Activated CD4-positive, alpha-beta memory T cell treated with anti-CD3 and anti-CD28 coated beads, Interleukin-2, amount 10 ng/mL, durations not matched to agents 7 days and 5 days (primary cell): ENCODE results near the gene UBALD2. TPM values are rescaled to one million over a fixed set of nuclear protein-coding genes. Genes with fewer than 3 reads are reported as not detected.
"Not testable (repeated sequence)": the region's sequence is repeated elsewhere in the genome, so short reads cannot be mapped to it uniquely, and the experiment has no call there.

ENCODE experiments used
- CTCF ChIA-PET: fragments of 350-600 bp; sonication (Branson Sonifier 250); formaldehyde crosslinking; loops from one replicate; lab custom pipeline; 2021; ENCODE audit warnings: antibody characterized with exemption, inconsistent platforms; lab: Charles Lee
- POLR2A ChIA-PET: fragments of 350-600 bp; sonication (Branson Sonifier 250); formaldehyde crosslinking; loops from one replicate; lab custom pipeline; 2021; ENCODE audit warnings: antibody characterized with exemption; lab: Charles Lee
- DNase-seq: peaks from one replicate; pipeline ENCODE4 v3.0.0-alpha.2; 2020
- H3K27ac Mint-ChIP-seq: one replicate; pipeline ENCODE4 v1.8.0; 2021; ENCODE audit warnings: mild to moderate bottlenecking, mixed read lengths
- H3K27me3 Mint-ChIP-seq: one replicate; pipeline ENCODE4 v1.8.0; 2021; ENCODE audit warnings: mixed read lengths
- H3K36me3 Mint-ChIP-seq: one replicate; pipeline ENCODE4 v1.8.0; 2021; ENCODE audit warnings: low read depth, mixed read lengths
- H3K4me1 Mint-ChIP-seq: one replicate; pipeline ENCODE4 v1.8.0; 2021; ENCODE audit warnings: mixed read lengths
- H3K4me3 Mint-ChIP-seq: one replicate; pipeline ENCODE4 v1.8.0; 2021; ENCODE audit warnings: mild to moderate bottlenecking, mixed read lengths
- H3K9me3 Mint-ChIP-seq: one replicate; pipeline ENCODE4 v1.8.0; 2021; ENCODE audit warnings: mixed read lengths
- total RNA-seq, 2 experiments: library from RNA; stranded (reverse); gene quantifications; one replicate each; pipeline ENCODE4 v1.2.3, GENCODE V29; 2021

UBALD2 gene
- total RNA-seq, 2 experiments from 2014 or later, result 524 to 546 TPM

DNA sequence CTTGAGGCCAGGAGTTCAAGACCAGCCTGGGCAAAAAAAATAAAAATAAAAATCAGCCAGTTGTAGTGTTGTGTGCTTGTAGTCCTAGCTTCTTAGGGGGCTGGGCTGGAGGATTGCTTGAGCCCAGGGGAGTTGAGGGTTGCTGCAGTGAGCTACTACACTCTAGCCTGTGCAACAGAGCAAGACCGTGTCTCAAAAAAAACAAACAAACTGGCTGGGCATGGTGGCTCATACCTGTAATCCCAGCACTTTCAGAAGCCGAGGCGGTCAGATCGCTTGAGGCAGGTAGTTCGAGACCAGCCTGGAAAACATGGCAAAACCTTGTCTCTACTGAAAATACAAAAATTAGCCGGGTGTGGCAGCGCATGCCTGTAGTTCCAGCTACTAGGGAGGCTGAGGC, 4.9 kb upstream of the UBALD2 start:
- H3K4me1 Mint-ChIP-seq, result peaks cover 55% of the 10 kb centered on the region
- POLR2A ChIA-PET, result interaction anchor here (19.0 to 27.4 kb wide), 3 partner anchors 6 to 77 kb away, joined by 1244 to 1335 read pairs (median 1335); partner anchors contain the start of genes RNF157 and UBALD2

DNA sequence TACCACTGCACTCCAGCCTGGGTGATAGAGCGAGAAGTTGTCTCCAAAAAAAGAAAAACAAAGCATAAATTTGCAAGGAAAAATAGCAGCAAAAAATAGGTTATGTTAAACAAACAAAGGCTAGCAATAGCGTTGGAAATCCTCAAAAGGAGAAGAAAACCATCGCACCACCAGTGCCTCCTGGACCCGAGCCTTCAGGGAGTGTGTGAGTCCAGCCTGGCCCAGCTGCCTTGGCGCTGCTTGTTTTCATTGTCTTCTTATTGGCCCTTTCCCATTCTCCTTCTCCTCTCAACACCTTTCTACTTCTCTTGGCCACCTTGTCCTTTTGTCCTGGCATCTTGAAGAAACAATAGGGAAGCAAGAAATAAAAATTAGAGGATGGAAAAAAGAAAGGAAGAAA, 4.5 kb upstream of the UBALD2 start:
- Mint-ChIP-seq H3K4me3 (no peak overlapping the region), H3K27ac (no peak overlapping the region), H3K36me3 (peaks cover 15% of the 10 kb centered on the region), H3K27me3 (no peaks in the 10 kb centered on the region), H3K4me1 (peaks cover 50% of the 10 kb centered on the region), H3K9me3 (peaks cover 4% of the 10 kb centered on the region)
- CTCF ChIA-PET, result interaction anchor here (4.8 kb wide), 1 partner anchor 14 kb away, joined by 56 read pairs; no protein-coding TSS in a partner anchor
- DNase-seq, result no peak
- POLR2A ChIA-PET, result interaction anchor here (15.8 to 27.4 kb wide), 4 partner anchors 5 to 77 kb away, joined by 398 to 1335 read pairs (median 1290); partner anchors contain the start of genes RNF157 and UBALD2

More for the DNA sequence above, 4.9 kb upstream of the UBALD2 start:
- no peak overlapping the region for H3K4me3 Mint-ChIP-seq
- H3K9me3 Mint-ChIP-seq, result peaks cover 8% of the 10 kb centered on the region
- no peaks in the 10 kb centered on the region for H3K27me3 Mint-ChIP-seq
- CTCF ChIA-PET, result no interaction called here
- H3K36me3 Mint-ChIP-seq, result peaks cover 18% of the 10 kb centered on the region
- no peak for DNase-seq
- H3K27ac Mint-ChIP-seq, result no peak overlapping the region

GRCh38 chr17:76261421-76262215, 3.5 kb upstream of the UBALD2 start:
- POLR2A ChIA-PET, result interaction anchor here (0.8 to 27.4 kb wide), 5 partner anchors 4 to 78 kb away, joined by 3 to 1335 read pairs (median 1244); partner anchors contain the start of genes RNF157 and UBALD2
- peaks cover 17% of the 10 kb centered on the region for H3K36me3 Mint-ChIP-seq
- peak; percentile 28 for DNase-seq

GRCh38 chr17:76262732-76263344, 2.3 kb upstream of the UBALD2 start:
- no peaks in the 10 kb centered on the region for H3K9me3 Mint-ChIP-seq
- H3K4me1 Mint-ChIP-seq, result peaks cover 41% of the 10 kb centered on the region
- H3K27me3 Mint-ChIP-seq, result no peaks in the 10 kb centered on the region
- peak overlapping the region; percentile 99 for H3K27ac Mint-ChIP-seq
- POLR2A ChIA-PET, result interaction anchor here (0.8 to 27.4 kb wide), 14 partner anchors 3 to 141 kb away, joined by 3 to 1335 read pairs (median 10); partner anchors contain the start of genes RNF157 and UBALD2
- CTCF ChIA-PET, result interaction anchor here (0.8 to 4.8 kb wide), 13 partner anchors 10 to 158 kb away, joined by 3 to 56 read pairs (median 6); no protein-coding TSS in a partner anchor
- peak; percentile 26 for DNase-seq
- peak overlapping the region; percentile 39 for H3K4me3 Mint-ChIP-seq
- H3K36me3 Mint-ChIP-seq, result peaks cover 24% of the 10 kb centered on the region

More at GRCh38 chr17:76261421-76262215, 3.5 kb upstream of the UBALD2 start:
- peaks cover 42% of the 10 kb centered on the region for H3K4me1 Mint-ChIP-seq
- no peaks in the 10 kb centered on the region for H3K27me3 Mint-ChIP-seq
- peaks cover 4% of the 10 kb centered on the region for H3K9me3 Mint-ChIP-seq
- CTCF ChIA-PET, result interaction anchor here (1.3 to 4.8 kb wide), 6 partner anchors 9 to 140 kb away, joined by 3 to 56 read pairs (median 8); no protein-coding TSS in a partner anchor
- H3K27ac Mint-ChIP-seq, result peak overlapping the region; percentile 99
- no peak overlapping the region for H3K4me3 Mint-ChIP-seq

- Mint-ChIP-seq H3K4me3 (peak overlapping the region; percentile 63), H3K27me3 (no peaks in the 10 kb centered on the region), H3K36me3 (peaks cover 35% of the 10 kb centered on the region), H3K9me3 (no peaks in the 10 kb centered on the region), H3K27ac (peak overlapping the region; percentile 99), H3K4me1 (peaks cover 45% of the 10 kb centered on the region)
- POLR2A ChIA-PET, result interaction anchor here (0.8 to 27.4 kb wide), 19 partner anchors 2 to 484 kb away, joined by 3 to 1335 read pairs (median 8); partner anchors contain the start of genes FOXJ1, RNF157, TRIM65 and UBALD2
- CTCF ChIA-PET, result interaction anchor here (0.6 to 4.8 kb wide), 15 partner anchors 9 to 159 kb away, joined by 3 to 56 read pairs (median 6); no protein-coding TSS in a partner anchor
- DNase-seq, result no peak
Observed at GRCh38 chr17:76263896-76264295, 1.3 kb upstream of the UBALD2 start.

DNA sequence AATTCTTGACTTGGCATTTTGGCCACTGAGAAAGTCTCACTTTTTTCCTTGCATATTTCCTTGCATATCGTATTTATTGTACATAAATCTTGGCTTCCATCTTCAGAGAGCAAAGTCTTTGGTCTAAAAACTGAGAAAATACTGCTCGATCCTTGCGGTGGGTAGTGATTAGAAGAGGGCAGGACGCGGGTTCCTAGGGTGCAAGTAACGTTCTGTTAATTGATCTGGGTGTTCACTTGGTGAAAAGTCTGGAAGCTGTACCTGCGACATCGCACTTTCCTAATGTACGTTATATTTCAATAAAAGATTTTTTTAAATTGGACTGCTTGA, 758 bp upstream of the UBALD2 start:
- CTCF ChIA-PET, result interaction anchor here (0.6 to 4.8 kb wide), 17 partner anchors 9 to 502 kb away, joined by 3 to 56 read pairs (median 4); no protein-coding TSS in a partner anchor

DNA sequence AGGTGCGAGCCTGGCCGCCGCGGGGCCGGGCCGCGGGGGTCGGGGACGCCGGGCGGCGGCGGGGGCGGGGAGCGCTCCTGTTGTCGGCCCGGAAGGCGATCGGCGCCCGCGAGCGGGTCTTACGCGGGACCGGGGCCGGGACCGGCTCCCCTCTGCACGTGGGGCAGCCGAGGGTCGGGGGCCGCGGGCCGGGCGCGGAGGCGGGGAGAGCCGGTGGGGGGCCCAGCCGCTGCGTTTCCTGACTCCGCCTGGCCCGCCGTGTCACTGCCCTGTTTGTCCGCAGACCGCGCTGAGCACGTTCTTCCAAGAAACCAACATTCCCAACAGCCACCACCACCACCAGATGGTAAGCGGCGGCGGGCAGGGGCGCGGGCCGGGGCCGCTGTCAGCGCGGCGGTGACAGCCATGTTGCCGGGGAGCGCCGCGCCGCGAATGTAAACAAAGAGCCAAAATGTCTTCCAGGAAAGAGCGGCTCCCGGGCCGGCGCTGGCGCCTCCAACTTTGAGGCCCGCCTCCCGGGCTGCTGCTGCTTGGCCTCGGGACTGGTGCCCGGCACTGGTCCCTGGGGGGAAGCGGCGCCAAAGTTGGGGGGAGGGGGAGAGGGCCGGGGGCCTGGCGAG, 586 bp downstream of the UBALD2 start:
- no peaks in the 10 kb centered on the region for H3K27me3 Mint-ChIP-seq
- CTCF ChIA-PET, result interaction anchor here (0.6 to 4.8 kb wide), 13 partner anchors 9 to 144 kb away, joined by 3 to 56 read pairs (median 5); partner anchors contain the start of gene RNF157
- H3K36me3 Mint-ChIP-seq, result peaks cover 50% of the 10 kb centered on the region
- H3K27ac Mint-ChIP-seq, result peak overlapping the region; percentile 98
- POLR2A ChIA-PET, result interaction anchor here (1.0 to 27.4 kb wide), 21 partner anchors 0 to 369 kb away, joined by 3 to 1335 read pairs (median 8); partner anchors contain the start of genes EXOC7, FOXJ1, RNF157 and TRIM65
- peak overlapping the region; percentile 96 for H3K4me3 Mint-ChIP-seq
- peak; percentile 71 for DNase-seq
- H3K9me3 Mint-ChIP-seq, result no peaks in the 10 kb centered on the region
- peaks cover 59% of the 10 kb centered on the region for H3K4me1 Mint-ChIP-seq

More for the DNA sequence above, 758 bp upstream of the UBALD2 start:
- H3K4me1 Mint-ChIP-seq, result peaks cover 50% of the 10 kb centered on the region
- peak overlapping the region; percentile 63 for H3K4me3 Mint-ChIP-seq
- peak overlapping the region; percentile 99 for H3K27ac Mint-ChIP-seq
- peak; percentile 55 for DNase-seq
- H3K9me3 Mint-ChIP-seq, result no peaks in the 10 kb centered on the region
- H3K36me3 Mint-ChIP-seq, result peaks cover 40% of the 10 kb centered on the region
- POLR2A ChIA-PET, result interaction anchor here (0.7 to 27.4 kb wide), 35 partner anchors 2 to 484 kb away, joined by 3 to 1335 read pairs (median 5); partner anchors contain the start of genes EXOC7, FOXJ1, RNF157 and SPHK1
- H3K27me3 Mint-ChIP-seq, result no peaks in the 10 kb centered on the region

- H3K27ac Mint-ChIP-seq, result peak overlapping the region; percentile 98
- ChIA-PET POLR2A (interaction anchor here (0.9 to 27.4 kb wide), 12 partner anchors 0 to 481 kb away, joined by 3 to 1335 read pairs (median 160); partner anchors contain the start of genes FOXJ1, RNF157 and UBALD2), CTCF (interaction anchor here (0.6 to 4.4 kb wide), 11 partner anchors 10 to 163 kb away, joined by 3 to 32 read pairs (median 4); partner anchors contain the start of genes EXOC7 and RNF157)
- DNase-seq, result peak; percentile 52
- H3K4me1 Mint-ChIP-seq, result peaks cover 62% of the 10 kb centered on the region
- H3K4me3 Mint-ChIP-seq, result peak overlapping the region; percentile 96
- no peaks in the 10 kb centered on the region for H3K9me3 Mint-ChIP-seq
- no peaks in the 10 kb centered on the region for H3K27me3 Mint-ChIP-seq
- peaks cover 57% of the 10 kb centered on the region for H3K36me3 Mint-ChIP-seq
Observed at GRCh38 chr17:76266244-76266938, 1.2 kb downstream of the UBALD2 start.

- peak overlapping the region; percentile 96 for H3K4me3 Mint-ChIP-seq
- H3K27ac Mint-ChIP-seq, result peak overlapping the region; percentile 98
- H3K27me3 Mint-ChIP-seq, result no peaks in the 10 kb centered on the region
- H3K9me3 Mint-ChIP-seq, result no peaks in the 10 kb centered on the region
- DNase-seq, result no peak
- peaks cover 61% of the 10 kb centered on the region for H3K4me1 Mint-ChIP-seq
- H3K36me3 Mint-ChIP-seq, result peaks cover 62% of the 10 kb centered on the region
- ChIA-PET CTCF (interaction anchor here (0.9 to 4.4 kb wide), 12 partner anchors 11 to 163 kb away, joined by 3 to 32 read pairs (median 4); partner anchors contain the start of genes EXOC7 and RNF157), POLR2A (interaction anchor here (0.9 to 27.4 kb wide), 13 partner anchors 1 to 482 kb away, joined by 3 to 1335 read pairs (median 147); partner anchors contain the start of genes FOXJ1, RNF157, SRP68 and UBALD2)
Observed at GRCh38 chr17:76267051-76267576, 2.0 kb downstream of the UBALD2 start.

DNA sequence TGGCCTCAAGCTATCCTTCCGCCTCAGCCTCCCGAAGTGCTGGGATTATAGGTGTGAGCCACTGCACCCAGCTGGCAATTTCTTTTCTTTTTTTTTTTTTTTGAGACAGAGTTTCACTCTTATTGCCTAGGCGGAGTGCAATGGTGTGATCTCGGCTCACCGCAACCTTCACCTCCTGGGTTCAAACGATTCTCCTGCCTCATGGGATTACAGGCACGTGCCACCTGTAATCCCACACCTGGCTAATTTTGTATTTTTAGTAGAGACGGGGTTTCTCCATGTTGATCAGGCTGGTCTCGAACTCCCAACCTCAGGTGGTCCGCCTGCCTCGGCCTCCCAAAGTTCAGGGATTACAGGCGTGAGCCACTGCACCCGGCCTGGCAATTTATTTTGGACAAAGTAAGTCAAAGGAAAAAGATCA, 2.4 kb downstream of the UBALD2 start:
- CTCF ChIA-PET, result interaction anchor here (0.9 to 4.4 kb wide), 7 partner anchors 12 to 164 kb away, joined by 3 to 32 read pairs (median 5); partner anchors contain the start of gene EXOC7
- POLR2A ChIA-PET, result interaction anchor here (1.1 to 27.4 kb wide), 17 partner anchors 2 to 482 kb away, joined by 3 to 1335 read pairs (median 11); partner anchors contain the start of genes FOXJ1, RNF157, SRP68 and UBALD2
- H3K9me3 Mint-ChIP-seq, H3K27me3 Mint-ChIP-seq: not testable (repeated sequence)
- Mint-ChIP-seq H3K4me3 (peak overlapping the region; percentile 96), H3K4me1 (peaks cover 59% of the 10 kb centered on the region), H3K27ac (peak overlapping the region; percentile 98), H3K36me3 (peaks cover 64% of the 10 kb centered on the region)
- DNase-seq, result peak; percentile 36
